Stomach (tissue), 4 donors: ENCODE data around the gene NUP35.

ENCODE experiments used
- CTCF ChIP-seq, 7 experiments: fragments of 450-650 bp in 4 of 7; fragments of 200-600 bp in 3 of 7; sonication (generic) in 3 of 7; IDR thresholded peaks; one replicate each; pipeline ENCODE4 v1.5.1; 2016 to 2019; ENCODE audit warnings: antibody characterized with exemption in 7 of 7, control low read depth in 2 of 7, mild to moderate bottlenecking in 1 of 7
- POLR2A ChIP-seq, 4 donors: fragments of 450-650 bp; IDR thresholded peaks; one replicate each; pipeline ENCODE4 v1.6.1; 2016; ENCODE audit warnings: antibody characterized with exemption in 4 of 4, control low read depth in 2 of 4, mild to moderate bottlenecking in 1 of 4, moderate library complexity in 1 of 4
- POLR2AphosphoS5 ChIP-seq, 3 donors: sonication (generic); formaldehyde crosslinking; IDR thresholded peaks; one replicate each; pipeline ENCODE4 v1.6.1; 2016; ENCODE audit warnings: antibody characterized with exemption in 3 of 3

- TF ChIP-seq CTCF (IDR thresholded peaks at IDR 0.05) (no peak), POLR2AphosphoS5 (IDR thresholded peaks at IDR 0.05) (no peak), POLR2A (IDR thresholded peaks at IDR 0.05) (no peak)
Observed at GRCh38 chr2:183195998-183196409, 71.8 kb downstream of the NUP35 start.
